GM20000 (cell line): Measurements from ENCODE around the gene SLC12A7.

Source experiments
- DNase-seq: peaks from one replicate; pipeline ENCODE4 v3.0.0; 2012; ENCODE audit warnings: low spot score
- TF ChIP-seq, protein P1 (sequence below): IDR thresholded peaks from 2 replicates; pipeline ENCODE4 v1.5.1; 2012; ENCODE audit warnings: mild to moderate bottlenecking, control low read depth; ENCODE audit errors: extremely low read depth, missing control alignments

SLC12A7 gene

DNA sequence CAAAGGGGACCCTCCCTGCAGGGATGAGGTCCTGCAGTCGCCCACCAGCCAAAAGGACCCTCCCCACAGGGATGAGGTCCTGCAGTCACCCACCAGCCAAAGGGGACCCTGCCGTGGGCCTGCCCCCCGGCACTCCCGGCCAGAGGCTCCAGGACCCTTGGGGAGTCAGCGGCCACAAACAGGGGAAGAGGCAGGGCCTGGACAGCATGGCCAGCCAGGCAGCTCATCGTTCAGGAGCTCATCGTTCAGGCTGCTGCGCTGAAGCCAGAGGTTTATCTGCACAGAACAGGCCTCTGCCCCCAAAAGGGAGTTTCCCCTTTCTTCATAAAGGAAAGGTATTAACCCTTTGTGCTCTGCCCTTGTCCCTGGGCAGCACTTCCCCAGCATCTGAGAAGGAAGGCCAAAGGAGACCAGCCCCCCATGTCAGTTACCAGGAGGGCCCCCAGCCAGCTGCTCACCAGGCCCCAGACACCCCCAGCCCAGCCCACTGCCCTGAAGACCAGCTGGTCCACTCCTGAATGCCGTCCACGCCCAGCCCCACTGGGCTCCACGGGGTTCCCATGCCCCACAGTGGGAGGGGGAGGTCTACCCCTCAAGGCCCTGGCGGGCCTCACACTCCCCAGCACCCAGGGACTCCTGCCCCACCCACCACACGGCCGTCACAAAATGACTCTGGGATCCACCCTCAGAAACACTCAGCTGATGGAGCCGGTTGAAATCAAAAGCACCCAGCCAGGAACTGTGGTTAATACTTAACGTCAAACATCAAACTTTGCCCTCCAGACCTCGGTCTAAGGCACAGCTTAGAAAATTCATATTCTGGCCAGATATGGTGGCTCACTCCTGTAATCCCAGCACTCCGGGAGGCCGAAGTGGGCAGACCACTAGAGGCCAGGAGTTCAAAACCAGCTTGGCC is 6.3 kb downstream of the SLC12A7 start:
- TF ChIP-seq, protein P1, sequence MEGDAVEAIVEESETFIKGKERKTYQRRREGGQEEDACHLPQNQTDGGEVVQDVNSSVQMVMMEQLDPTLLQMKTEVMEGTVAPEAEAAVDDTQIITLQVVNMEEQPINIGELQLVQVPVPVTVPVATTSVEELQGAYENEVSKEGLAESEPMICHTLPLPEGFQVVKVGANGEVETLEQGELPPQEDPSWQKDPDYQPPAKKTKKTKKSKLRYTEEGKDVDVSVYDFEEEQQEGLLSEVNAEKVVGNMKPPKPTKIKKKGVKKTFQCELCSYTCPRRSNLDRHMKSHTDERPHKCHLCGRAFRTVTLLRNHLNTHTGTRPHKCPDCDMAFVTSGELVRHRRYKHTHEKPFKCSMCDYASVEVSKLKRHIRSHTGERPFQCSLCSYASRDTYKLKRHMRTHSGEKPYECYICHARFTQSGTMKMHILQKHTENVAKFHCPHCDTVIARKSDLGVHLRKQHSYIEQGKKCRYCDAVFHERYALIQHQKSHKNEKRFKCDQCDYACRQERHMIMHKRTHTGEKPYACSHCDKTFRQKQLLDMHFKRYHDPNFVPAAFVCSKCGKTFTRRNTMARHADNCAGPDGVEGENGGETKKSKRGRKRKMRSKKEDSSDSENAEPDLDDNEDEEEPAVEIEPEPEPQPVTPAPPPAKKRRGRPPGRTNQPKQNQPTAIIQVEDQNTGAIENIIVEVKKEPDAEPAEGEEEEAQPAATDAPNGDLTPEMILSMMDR, result no peak
- DNase-seq, result peak; percentile 72

- no peak for DNase-seq
These were observed 7.4 kb downstream of the SLC12A7 start for GRCh38 chr5:1104327-1105006.

DNA sequence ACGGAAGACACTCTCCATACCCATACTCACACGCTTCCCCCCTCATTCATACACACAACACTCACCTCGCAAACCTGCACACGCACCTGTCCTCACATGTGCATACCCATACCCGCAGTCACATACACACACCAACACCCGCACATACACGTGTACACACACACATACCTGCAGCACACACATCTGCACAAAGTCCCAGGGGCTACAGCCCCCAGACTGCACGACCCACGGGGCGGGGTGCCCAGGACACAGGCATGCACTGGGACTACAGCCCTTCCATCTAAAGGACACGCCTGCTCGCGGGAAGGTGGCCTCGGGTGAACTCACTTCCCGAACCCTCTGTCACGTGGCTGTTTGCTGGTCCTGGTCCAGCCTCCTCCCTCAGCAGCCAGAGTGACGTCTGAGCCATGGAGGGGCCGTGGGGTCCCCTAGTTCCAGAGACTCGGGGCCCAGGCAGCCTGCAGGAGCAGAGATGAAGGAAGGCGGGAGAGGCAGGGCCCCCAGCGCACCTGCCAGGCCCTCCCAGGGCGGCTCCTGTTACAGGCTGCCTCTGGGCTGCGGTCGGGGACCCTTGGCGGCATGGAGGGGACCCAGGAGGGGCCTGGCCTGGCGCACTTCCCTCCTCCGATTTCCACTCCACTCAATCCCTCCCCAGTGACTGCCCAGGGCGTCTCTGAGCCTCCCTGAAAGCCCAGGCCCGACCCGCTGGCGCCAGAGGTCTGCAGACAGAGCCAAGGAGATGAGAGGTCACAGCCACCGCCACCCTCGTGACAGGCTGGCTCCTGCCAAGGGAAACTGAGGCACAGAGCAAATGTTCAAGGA is 8.1 kb downstream of the SLC12A7 start:
- TF ChIP-seq, protein P1, result no peak
- DNase-seq, result no peak

More at GRCh38 chr5:1104327-1105006, 7.4 kb downstream of the SLC12A7 start:
- TF ChIP-seq, protein P1, result no peak

- TF ChIP-seq, protein P1, result no peak
- DNase-seq, result no peak
These were observed 8.8 kb downstream of the SLC12A7 start for GRCh38 chr5:1103093-1103492.

DNA sequence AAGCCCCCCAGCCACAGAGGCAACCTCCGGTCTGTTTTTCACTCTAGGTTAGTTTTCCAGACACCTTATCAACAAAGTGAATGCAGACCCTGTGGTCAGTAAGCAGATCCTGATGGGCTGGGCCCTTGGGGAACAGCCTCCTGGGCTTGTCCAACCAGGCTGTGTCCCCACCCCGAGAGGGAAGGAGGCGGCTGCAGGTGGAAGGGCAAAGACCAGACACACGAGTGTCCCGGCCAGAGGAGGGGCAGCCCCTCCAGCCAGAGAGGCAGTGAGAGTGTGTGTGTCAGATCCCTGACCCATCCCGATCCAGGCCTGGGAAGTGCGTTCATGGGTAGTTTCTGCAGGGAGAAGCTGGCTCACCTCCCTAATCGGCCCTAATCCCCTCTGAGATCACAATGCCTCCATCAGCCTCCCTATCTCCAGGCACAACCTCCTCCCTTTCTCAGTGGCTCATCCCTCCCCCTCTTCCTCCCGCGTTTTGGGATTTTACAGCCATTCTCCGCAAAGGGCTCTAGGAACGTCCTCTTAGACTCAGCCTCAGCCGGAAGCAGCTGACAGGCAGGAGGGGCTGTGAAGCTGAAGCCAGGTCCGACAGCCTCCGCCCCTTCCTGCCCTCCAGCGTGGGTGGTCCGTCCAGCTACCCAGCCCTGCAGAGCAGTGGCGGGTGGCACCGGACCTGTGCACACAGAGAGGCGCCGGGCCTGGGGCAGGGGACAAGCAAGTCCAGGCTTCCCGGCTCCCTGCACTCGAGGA is 9.7 kb downstream of the SLC12A7 start:
- TF ChIP-seq, protein P1, result no peak
- no peak for DNase-seq

DNA sequence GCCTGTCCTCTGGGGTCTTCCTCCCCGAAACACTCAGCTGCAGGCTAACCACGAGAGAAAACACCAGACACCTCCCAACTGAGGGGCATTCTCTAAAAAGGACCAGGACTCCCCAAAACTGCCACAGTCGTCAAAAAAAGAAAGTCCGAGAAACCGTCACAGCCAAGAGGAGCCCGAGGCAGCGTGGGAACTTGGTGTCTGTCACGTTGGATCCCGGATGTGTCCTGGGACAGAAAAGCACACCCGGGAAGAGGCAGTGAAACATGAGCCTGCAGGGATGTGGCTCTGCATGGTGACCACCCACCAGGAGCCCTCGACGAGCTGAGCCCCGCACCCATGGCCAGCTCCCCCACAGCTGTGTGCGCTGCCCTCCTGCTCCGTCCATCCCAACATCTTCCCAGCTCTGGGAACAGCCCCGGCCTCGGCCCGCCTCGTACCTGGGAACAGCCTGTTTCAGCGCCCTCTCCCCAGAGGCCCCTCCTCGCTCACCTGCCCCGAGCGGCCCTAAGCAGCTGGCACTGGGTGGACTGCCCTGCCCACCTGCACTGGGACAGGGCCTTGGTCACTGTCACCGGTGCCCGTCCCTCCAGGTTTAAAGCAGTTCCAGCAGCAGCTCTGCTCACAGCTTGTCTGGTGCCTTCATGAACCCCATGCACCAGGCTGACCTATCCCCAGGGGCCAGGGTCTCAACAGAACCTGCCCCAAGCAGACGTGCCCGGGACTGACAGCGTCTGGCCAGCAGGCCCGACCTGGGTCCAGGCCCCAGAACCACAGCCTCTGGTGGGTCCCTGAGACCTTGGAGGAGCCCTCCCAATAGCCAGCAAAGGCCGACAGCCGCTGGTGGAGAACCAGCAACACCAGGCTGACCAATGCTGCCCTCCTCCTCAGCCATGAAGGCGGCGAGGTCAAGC is 10.9 kb downstream of the SLC12A7 start:
- no peak for DNase-seq
- TF ChIP-seq, protein P1, result no peak
